ENCODE results near the gene PWWP2B. TPM values are rescaled to one million over a fixed set of nuclear protein-coding genes. Genes with fewer than 3 reads are reported as not detected.
A peak's percentile ranks its signal among the peaks of the same experiment; 100 is the strongest.

PWWP2B gene
- total RNA-seq, 1 donor from 2014 or later: 27.1 TPM

DNA sequence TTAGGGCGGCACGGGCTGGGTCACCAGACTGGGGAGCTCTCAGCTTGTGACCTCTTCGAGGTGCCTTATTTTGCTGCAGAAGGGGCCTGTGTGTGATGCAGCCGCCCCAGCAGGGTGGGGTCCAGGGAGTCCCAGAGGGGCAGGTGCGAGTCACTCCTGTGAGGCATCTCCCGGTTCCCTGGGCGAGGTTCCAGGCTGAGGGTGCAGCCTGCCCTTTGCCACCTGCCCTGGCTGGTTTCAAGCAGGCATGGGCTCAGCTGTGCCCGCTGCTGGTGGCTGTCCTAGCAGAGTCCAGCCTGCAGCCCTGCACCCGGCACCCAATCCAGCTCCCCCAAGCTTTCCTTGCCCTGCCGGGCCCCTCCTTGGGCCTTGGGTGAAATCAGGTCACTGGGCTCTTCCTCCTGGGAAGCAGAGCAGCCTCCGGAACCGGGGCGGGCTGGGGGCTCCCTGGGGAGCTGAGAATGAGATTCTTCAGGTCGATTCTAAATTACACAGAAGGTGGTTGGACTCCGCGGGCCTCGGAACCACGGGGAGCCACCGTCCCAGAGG lies 64.8 kb downstream of the PWWP2B start:
- H3K36me3 ChIP-seq (ENCODE audit: control insufficient read depth, insufficient read depth, low read length): no peaks in the 10 kb centered on the region
- TF ChIP-seq, protein P1, sequence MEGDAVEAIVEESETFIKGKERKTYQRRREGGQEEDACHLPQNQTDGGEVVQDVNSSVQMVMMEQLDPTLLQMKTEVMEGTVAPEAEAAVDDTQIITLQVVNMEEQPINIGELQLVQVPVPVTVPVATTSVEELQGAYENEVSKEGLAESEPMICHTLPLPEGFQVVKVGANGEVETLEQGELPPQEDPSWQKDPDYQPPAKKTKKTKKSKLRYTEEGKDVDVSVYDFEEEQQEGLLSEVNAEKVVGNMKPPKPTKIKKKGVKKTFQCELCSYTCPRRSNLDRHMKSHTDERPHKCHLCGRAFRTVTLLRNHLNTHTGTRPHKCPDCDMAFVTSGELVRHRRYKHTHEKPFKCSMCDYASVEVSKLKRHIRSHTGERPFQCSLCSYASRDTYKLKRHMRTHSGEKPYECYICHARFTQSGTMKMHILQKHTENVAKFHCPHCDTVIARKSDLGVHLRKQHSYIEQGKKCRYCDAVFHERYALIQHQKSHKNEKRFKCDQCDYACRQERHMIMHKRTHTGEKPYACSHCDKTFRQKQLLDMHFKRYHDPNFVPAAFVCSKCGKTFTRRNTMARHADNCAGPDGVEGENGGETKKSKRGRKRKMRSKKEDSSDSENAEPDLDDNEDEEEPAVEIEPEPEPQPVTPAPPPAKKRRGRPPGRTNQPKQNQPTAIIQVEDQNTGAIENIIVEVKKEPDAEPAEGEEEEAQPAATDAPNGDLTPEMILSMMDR (IDR thresholded peaks at IDR 0.05; ENCODE audit: insufficient read depth, low read length, poor library complexity, severe bottlenecking): no peak
- H3K4me3 ChIP-seq (ENCODE audit: low read depth, low read length): no peak overlapping the region

DNA sequence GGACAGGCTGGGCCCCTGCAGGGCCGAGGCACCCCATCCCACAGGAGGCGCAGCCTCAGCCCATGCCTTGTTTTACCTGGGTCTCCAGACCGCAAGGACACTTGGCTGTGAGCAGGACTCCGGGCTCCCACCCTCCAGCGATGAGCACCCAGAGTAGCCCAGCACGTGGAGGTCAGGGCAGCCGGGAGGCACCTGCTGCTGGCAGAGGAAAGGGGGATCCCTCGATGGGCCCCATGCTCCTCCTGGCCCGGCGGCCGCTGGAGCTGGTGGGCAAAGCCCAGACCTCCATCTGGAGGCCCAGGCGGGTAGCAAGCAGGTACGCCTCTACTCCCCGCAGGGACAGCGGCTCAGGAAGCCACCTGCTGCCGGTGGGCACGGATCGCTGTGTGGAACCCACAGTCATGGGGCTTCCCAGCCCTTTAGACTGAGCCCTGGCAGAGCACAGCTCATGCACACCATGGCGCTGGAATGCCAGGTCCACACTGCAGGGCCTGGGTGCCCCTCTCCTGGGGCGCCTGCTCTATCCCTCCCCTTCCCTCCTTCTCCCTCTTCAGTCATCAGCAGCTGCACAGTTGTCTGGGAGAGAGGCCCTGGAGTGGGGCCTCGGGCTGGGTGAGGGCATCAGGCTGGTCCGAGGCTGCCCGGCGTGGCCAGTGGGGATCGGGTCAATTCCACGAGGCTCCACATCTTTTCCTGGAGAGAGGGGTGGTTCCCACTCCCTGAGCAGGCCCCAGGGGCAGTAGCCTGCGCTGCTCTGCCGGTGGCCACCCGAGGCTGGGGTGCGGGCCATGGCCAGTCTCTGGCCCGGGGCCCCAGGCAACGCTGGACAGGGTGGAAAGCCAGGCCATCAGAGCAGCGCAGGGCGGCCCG lies 65.7 kb downstream of the PWWP2B start:
- H3K36me3 ChIP-seq (ENCODE audit: control insufficient read depth, insufficient read depth, low read length): no peaks in the 10 kb centered on the region
- H3K4me3 ChIP-seq (ENCODE audit: low read depth, low read length): no peak overlapping the region
- TF ChIP-seq, protein P1 (IDR thresholded peaks at IDR 0.05; ENCODE audit: insufficient read depth, low read length, poor library complexity, severe bottlenecking): no peak
- H3K27me3 ChIP-seq (ENCODE audit: control insufficient read depth, insufficient read depth, low read length): peaks cover 19% of the 10 kb centered on the region
- no peak for DNase-seq (ENCODE audit: low read depth)

More for the DNA sequence above, 64.8 kb downstream of the PWWP2B start:
- H3K27me3 ChIP-seq (ENCODE audit: control insufficient read depth, insufficient read depth, low read length): peaks cover 25% of the 10 kb centered on the region
- no peak for DNase-seq (ENCODE audit: low read depth)

DNA sequence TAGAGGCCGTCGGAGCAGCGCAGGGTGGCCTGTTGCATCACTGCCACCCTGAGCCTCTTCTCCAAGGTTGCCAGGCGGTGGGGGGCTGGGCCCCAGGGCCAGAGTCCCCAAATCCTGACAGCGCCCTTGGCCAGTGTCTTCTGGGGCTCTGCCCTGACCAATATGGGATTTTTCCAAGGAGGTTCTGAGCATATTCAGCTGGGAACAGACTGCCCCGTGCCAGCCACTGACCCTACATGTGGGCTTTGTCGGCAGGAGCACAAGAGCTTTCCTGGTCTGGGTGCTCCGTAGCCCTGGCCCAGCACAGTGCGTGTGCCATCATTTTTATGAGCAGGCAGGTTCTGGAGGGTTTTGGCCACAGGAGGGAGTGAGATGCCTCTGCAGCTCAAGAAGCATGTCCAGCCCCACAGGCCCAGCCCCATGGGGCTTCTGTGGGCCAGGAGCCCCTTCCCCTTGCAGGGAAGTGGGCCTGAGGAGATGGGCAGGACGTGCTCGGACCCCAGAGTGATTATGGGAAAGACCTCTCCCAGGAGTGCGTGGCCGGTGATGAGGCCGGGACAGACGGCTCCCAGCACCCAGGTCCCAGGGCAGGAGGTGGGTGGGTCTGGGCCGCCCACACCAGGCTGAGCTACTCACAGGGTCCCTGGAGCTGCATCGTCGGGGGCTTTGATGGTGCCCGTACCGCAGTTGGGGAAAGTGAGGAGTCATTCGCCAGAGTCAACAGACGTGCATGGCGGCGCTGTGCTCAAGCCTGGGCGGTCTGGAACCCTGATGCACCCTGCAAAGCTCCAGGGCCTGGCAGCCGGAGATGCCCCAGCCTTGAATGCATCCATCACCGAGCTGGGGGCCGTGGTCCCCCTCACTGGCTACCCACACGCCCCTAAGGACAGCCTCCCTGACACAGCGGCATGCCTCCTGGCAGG lies 66.6 kb downstream of the PWWP2B start:
- DNase-seq (ENCODE audit: low read depth): no peak
- TF ChIP-seq, protein P1 (IDR thresholded peaks at IDR 0.05; ENCODE audit: insufficient read depth, low read length, poor library complexity, severe bottlenecking): peak; percentile 15
- Histone ChIP-seq H3K27me3 (ENCODE audit: control insufficient read depth, insufficient read depth, low read length) (peaks cover 15% of the 10 kb centered on the region), H3K36me3 (ENCODE audit: control insufficient read depth, insufficient read depth, low read length) (no peaks in the 10 kb centered on the region), H3K4me3 (ENCODE audit: low read depth, low read length) (no peak overlapping the region)

DNA sequence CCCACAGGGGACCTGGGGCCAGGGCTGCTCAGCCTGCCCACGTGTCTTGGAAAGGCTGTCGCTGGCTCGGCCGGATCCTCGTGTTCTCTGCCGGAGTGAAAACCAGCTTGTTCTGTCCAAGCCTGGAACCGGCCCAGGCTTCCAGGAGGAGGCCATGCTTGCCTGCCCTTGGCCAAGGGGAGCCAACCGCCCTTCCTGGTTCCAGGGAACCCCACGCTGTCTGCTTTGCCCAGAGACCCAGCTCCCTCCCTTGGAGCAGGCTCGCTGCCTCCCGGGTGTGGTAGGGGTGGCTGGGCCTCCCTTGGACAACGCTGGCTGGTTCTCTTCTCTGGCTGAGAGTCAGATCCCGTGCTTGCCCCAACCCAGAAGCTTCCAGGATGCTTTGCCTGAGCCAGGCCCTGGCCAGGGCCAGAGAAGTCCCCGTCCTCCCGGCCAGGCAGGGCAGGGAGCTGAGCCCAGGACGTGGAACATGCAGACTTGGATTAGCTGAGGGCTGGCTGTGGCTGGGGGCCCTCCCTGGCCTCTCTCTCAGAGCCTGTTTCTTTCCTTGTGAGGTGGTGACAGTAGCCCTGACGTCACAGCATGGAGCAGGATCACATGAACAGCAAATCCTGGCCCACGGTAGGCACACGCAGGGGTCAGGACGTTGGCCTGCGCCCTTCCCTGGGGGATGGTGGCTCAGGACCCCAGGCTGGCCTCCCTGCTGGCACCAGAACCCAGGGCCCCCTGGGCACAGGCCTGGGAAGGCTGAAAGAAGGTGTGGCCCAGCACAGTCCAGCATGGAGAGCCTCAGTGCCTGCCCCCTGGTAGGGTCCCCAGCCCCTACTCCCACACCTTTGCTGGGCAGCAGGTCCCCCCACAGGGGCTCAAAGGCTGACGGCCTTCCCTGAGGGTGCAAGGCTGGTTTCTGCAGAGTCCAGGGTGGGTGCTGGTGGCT lies 67.5 kb downstream of the PWWP2B start:
- DNase-seq (ENCODE audit: low read depth): no peak
- TF ChIP-seq, protein P1 (IDR thresholded peaks at IDR 0.05; ENCODE audit: insufficient read depth, low read length, poor library complexity, severe bottlenecking): no peak
- peaks cover 12% of the 10 kb centered on the region for H3K27me3 ChIP-seq (ENCODE audit: control insufficient read depth, insufficient read depth, low read length)
- H3K4me3 ChIP-seq (ENCODE audit: low read depth, low read length): no peak overlapping the region
- no peaks in the 10 kb centered on the region for H3K36me3 ChIP-seq (ENCODE audit: control insufficient read depth, insufficient read depth, low read length)

All from kidney epithelial cell (primary cell).